Panc1 (cell line): ENCODE data around the gene TMEM9B. TPM values are rescaled to one million over a fixed set of nuclear protein-coding genes. Genes with fewer than 3 reads are reported as not detected.

Experiments
- ATAC-seq: fragments of 200-7000 bp; cut with Tn5 transposase; 2 replicates; pipeline ENCODE4 v1.9.1; 2020; ENCODE audit warnings: mild to moderate bottlenecking, moderate library complexity
- BruUV-seq: library from RNA; stranded (reverse); fragments of 400-500 nt; replicated peaks from 2 replicates; lab custom pipeline; 2021; lab: Mats Ljungman, UMichigan
- CTCF ChIA-PET: fragments of 300-600 bp; sonication (Branson Sonifier 250); formaldehyde crosslinking; loops from one replicate; lab custom pipeline; 2022; ENCODE audit warnings: antibody characterized with exemption; lab: Charles Lee
- POLR2A ChIA-PET: fragments of 300-600 bp; sonication (Branson Sonifier 250); formaldehyde crosslinking; loops from one replicate; lab custom pipeline; 2022; ENCODE audit warnings: antibody characterized with exemption; lab: Charles Lee
- DNase-seq: peaks from one replicate; pipeline ENCODE4 v3.0.0-alpha.2; 2010; ENCODE audit warnings: low read depth, low spot score
- H3K27ac ChIP-seq: 2 replicates; pipeline ENCODE4 v1.5.1; 2011; ENCODE audit warnings: mild to moderate bottlenecking, low read length, inconsistent platforms
- H3K27me3 ChIP-seq: fragments of 200-500 bp; sonication (Bioruptor generic); 2 replicates; pipeline ENCODE4 v1.6.0; 2014; ENCODE audit warnings: low read length, inconsistent platforms; ENCODE audit not compliant: control insufficient read depth, insufficient read depth
- H3K36me3 ChIP-seq: fragments of 200-500 bp; sonication (Bioruptor generic); 2 replicates; pipeline ENCODE4 v1.5.1; 2014; ENCODE audit warnings: inconsistent platforms, mild to moderate bottlenecking, low read length, moderate library complexity; ENCODE audit not compliant: control insufficient read depth, insufficient read depth
- H3K4me1 ChIP-seq: 2 replicates; pipeline ENCODE4 v1.5.1; 2011; ENCODE audit warnings: inconsistent platforms, mild to moderate bottlenecking, low read length, moderate library complexity; ENCODE audit not compliant: control insufficient read depth, insufficient read depth
- H3K4me3 ChIP-seq, 2 experiments: 2 replicates each; pipeline ENCODE4 v1.5.1; 2011 to 2012; ENCODE audit warnings: low read depth in 2 of 2, low read length in 2 of 2, mild to moderate bottlenecking in 2 of 2, inconsistent platforms in 1 of 2, moderate library complexity in 1 of 2
- H3K9me3 ChIP-seq: fragments of 200-500 bp; sonication (Bioruptor generic); 2 replicates; pipeline ENCODE4 v1.5.1; 2014; ENCODE audit warnings: low read depth, mild to moderate bottlenecking, inconsistent platforms, low read length, moderate library complexity; ENCODE audit not compliant: control insufficient read depth, insufficient read depth
- POLR2AphosphoS5 ChIP-seq: IDR thresholded peaks from 2 replicates; pipeline ENCODE4 v1.6.1; 2012; ENCODE audit warnings: mild to moderate bottlenecking, low read depth, low read length, moderate library complexity
- SIN3A ChIP-seq: IDR thresholded peaks from 2 replicates; pipeline ENCODE4 v1.6.1; 2012; ENCODE audit warnings: low read depth, mild to moderate bottlenecking, low read length, moderate library complexity, borderline replicate concordance; ENCODE audit not compliant: insufficient read depth
- TCF7L2 ChIP-seq: IDR thresholded peaks from 2 replicates; pipeline ENCODE4 v1.6.1; 2011; ENCODE audit warnings: mild to moderate bottlenecking, low read depth, low read length, inconsistent platforms
- in situ Hi-C: cut with HindIII; loops from 2 replicates; pipeline ENCODE4 v1.10.0; 2016; ENCODE audit warnings: low sequenced_read_pairs, low pct_unique_long_range_greater_than_20kb
- intact Hi-C: fragments of 100-400 bp; cut with micrococcal nuclease; formaldehyde crosslinking; loops from one replicate; pipeline ENCODE4 v1.10.0; 2022; ENCODE audit not compliant: unreplicated experiment
- total RNA-seq: library from RNA; stranded (reverse); gene quantifications from one replicate; pipeline ENCODE4 v1.2.1, GENCODE V29; 2021; ENCODE audit not compliant: unreplicated experiment
- TF ChIP-seq, protein P1 (sequence below): fragments of 450-650 bp; IDR thresholded peaks from 2 replicates; pipeline ENCODE4 v1.5.1; 2017; ENCODE audit warnings: mild to moderate bottlenecking
- TF ChIP-seq, protein P2 (sequence below), 2 experiments: IDR thresholded peaks; 2 replicates each; pipeline ENCODE4 v1.6.1; 2011 to 2012; ENCODE audit warnings: low read depth in 2 of 2, control low read depth in 1 of 2, low read length in 1 of 2, mild to moderate bottlenecking in 1 of 2, moderate library complexity in 1 of 2; ENCODE audit not compliant: insufficient read depth in 1 of 2

Gene TMEM9B
- total RNA-seq, 1 experiment from 2014 or later: 76.2 TPM

DNA sequence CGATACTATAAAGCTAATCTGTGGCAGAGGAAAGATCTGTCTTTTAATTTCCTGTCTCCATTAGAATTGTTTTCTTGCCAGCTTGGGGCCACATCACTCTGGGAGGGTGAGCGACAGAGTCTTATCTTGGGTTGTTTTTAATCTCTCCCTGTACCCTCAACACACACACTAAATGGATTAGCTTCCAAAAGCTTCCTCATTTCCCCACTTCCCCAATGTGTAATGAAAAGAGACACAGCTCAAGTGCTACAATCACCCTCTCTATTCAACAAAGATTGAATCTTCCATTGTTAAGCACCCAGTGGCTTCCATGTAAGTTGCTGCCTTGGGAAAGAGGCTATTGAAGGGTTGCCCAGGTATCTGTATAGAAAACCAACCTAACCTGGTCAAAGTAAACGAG, 15.4 kb downstream of the TMEM9B start:
- POLR2A ChIA-PET: interaction anchor here (0.9 kb wide), 1 partner anchor 8 kb away, joined by 3 read pairs; no protein-coding TSS in a partner anchor
- no peak overlapping the region for H3K27ac ChIP-seq
- H3K4me3 ChIP-seq: no peak overlapping the region
- H3K36me3 ChIP-seq: peaks cover 18% of the 10 kb centered on the region
- TF ChIP-seq, protein P1, sequence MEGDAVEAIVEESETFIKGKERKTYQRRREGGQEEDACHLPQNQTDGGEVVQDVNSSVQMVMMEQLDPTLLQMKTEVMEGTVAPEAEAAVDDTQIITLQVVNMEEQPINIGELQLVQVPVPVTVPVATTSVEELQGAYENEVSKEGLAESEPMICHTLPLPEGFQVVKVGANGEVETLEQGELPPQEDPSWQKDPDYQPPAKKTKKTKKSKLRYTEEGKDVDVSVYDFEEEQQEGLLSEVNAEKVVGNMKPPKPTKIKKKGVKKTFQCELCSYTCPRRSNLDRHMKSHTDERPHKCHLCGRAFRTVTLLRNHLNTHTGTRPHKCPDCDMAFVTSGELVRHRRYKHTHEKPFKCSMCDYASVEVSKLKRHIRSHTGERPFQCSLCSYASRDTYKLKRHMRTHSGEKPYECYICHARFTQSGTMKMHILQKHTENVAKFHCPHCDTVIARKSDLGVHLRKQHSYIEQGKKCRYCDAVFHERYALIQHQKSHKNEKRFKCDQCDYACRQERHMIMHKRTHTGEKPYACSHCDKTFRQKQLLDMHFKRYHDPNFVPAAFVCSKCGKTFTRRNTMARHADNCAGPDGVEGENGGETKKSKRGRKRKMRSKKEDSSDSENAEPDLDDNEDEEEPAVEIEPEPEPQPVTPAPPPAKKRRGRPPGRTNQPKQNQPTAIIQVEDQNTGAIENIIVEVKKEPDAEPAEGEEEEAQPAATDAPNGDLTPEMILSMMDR: no peak
- TF ChIP-seq POLR2AphosphoS5 (no peak), SIN3A (no peak), TCF7L2 (no peak)
- TF ChIP-seq, protein P2, sequence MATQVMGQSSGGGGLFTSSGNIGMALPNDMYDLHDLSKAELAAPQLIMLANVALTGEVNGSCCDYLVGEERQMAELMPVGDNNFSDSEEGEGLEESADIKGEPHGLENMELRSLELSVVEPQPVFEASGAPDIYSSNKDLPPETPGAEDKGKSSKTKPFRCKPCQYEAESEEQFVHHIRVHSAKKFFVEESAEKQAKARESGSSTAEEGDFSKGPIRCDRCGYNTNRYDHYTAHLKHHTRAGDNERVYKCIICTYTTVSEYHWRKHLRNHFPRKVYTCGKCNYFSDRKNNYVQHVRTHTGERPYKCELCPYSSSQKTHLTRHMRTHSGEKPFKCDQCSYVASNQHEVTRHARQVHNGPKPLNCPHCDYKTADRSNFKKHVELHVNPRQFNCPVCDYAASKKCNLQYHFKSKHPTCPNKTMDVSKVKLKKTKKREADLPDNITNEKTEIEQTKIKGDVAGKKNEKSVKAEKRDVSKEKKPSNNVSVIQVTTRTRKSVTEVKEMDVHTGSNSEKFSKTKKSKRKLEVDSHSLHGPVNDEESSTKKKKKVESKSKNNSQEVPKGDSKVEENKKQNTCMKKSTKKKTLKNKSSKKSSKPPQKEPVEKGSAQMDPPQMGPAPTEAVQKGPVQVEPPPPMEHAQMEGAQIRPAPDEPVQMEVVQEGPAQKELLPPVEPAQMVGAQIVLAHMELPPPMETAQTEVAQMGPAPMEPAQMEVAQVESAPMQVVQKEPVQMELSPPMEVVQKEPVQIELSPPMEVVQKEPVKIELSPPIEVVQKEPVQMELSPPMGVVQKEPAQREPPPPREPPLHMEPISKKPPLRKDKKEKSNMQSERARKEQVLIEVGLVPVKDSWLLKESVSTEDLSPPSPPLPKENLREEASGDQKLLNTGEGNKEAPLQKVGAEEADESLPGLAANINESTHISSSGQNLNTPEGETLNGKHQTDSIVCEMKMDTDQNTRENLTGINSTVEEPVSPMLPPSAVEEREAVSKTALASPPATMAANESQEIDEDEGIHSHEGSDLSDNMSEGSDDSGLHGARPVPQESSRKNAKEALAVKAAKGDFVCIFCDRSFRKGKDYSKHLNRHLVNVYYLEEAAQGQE (IDR thresholded peaks at IDR 0.05; ENCODE audit: insufficient read depth in 1 of 2, low read depth in 2 of 2, low read length in 1 of 2): no peak
- DNase-seq (no peak), ATAC-seq (no peak)
- no peaks in the 10 kb centered on the region for H3K9me3 ChIP-seq
- no peaks in the 10 kb centered on the region for H3K4me1 ChIP-seq
- BruUV-seq: no TSS peak
- CTCF ChIA-PET: no interaction called here
- no peaks in the 10 kb centered on the region for H3K27me3 ChIP-seq
- in situ Hi-C loops: no loop called here
- intact Hi-C loops: no loop called here

DNA sequence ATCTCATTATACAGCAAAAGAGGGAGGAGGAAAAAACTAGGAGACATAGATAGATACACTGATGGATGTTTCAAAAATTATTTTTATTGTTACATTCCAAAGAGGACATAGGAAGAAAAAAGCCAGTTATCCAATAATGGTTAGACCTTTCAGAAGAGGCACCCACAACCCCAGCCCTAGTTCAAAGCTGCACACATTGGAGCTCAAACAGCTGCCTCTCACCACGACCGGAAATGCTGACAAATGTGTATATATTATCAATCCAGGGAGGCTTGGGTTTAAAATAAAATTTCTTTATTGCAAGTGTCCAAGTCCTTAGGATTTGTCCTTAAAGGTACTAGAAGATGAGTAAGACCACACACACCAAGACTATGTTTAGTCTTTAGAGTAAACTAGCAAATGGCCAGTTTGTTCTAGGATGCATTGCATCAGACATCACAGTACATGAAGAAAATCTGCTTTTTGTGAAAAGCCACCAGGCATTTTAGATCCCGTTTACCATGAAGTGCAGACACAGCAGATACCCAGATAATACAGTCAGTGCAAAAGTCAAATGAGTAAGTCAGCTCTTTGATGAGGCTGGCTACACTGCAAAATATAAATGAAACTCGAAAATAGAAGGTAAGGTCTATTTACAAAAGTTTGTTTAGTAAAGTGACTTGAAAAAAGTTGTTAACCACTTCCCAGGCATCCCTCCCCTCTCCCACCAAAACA, 16.9 kb downstream of the TMEM9B start:
- Histone ChIP-seq H3K4me1 (no peaks in the 10 kb centered on the region), H3K36me3 (peaks cover 12% of the 10 kb centered on the region), H3K27ac (no peak overlapping the region), H3K4me3 (no peak overlapping the region), H3K27me3 (no peaks in the 10 kb centered on the region; the same call in 1 of the 2 replicates), H3K9me3 (no peaks in the 10 kb centered on the region)
- ATAC-seq: no peak
- BruUV-seq: TSS peak; percentile 86
- TF ChIP-seq, protein P1: no peak
- no peak for TF ChIP-seq SIN3A
- TF ChIP-seq POLR2AphosphoS5: no peak
- TF ChIP-seq TCF7L2: no peak
- TF ChIP-seq, protein P2 (IDR thresholded peaks at IDR 0.05; ENCODE audit: insufficient read depth in 1 of 2, low read depth in 2 of 2, low read length in 1 of 2): no peak
- in situ Hi-C loops (no loop called here), intact Hi-C loops (no loop called here)
- POLR2A ChIA-PET: interaction anchor here (1.2 kb wide), 1 partner anchor 259 kb away, joined by 3 read pairs; no protein-coding TSS in a partner anchor
- CTCF ChIA-PET: no interaction called here
- DNase-seq: no peak
